HepG2 (cell line): ENCODE measurements around the gene COLQ. TPM values are rescaled to one million over a fixed set of nuclear protein-coding genes. Genes with fewer than 3 reads are reported as not detected.
"Not testable (repeated sequence)": the region's sequence is repeated elsewhere in the genome, so short reads cannot be mapped to it uniquely, and the experiment has no call there.

ENCODE experiments used
- ATAC-seq: fragments of 200-7000 bp; cut with Tn5 transposase; 3 replicates; pipeline ENCODE4 v1.9.1; 2020; ENCODE audit warnings: mild to moderate bottlenecking, moderate library complexity
- BruUV-seq: library from RNA; stranded (reverse); fragments of 400-500 nt; replicated peaks from 2 replicates; lab custom pipeline; 2021; lab: Mats Ljungman, UMichigan
- CTCF ChIA-PET: fragments of 300-600 bp; formaldehyde crosslinking; extraction: SDS; loops from one replicate; lab custom pipeline; 2021; ENCODE audit warnings: low total read pairs, inconsistent platforms, low intra/inter-chr PET ratio; lab: Yijun Ruan, JAX
- POLR2A ChIA-PET: fragments of 350-600 bp; sonication (Branson Sonifier 250); formaldehyde crosslinking; loops from one replicate; lab custom pipeline; 2020; ENCODE audit warnings: antibody characterized with exemption, inconsistent platforms; lab: Yijun Ruan, JAX
- DNase-seq: peaks from one replicate; pipeline ENCODE4 v3.0.0-alpha.2; 2015; ENCODE audit warnings: low spot score
- FAIRE-seq: peaks from 3 replicates; lab custom pipeline; 2011; peaks lifted over from hg19 to GRCh38; lab: Jason Lieb, UNC
- H2AFZ ChIP-seq: one replicate; pipeline ENCODE4 v1.6.1; 2011; ENCODE audit warnings: low read length, inconsistent platforms
- H3K27ac ChIP-seq: fragments of 300-600 bp; 3 replicates; pipeline ENCODE4 v1.8.0; 2011; ENCODE audit warnings: mixed run types, mild to moderate bottlenecking, mixed read lengths, low read length, inconsistent platforms; ENCODE audit not compliant: insufficient read depth; ENCODE audit errors: extremely low read length
- H3K27me3 ChIP-seq, 2 experiments: fragments of 200-600 bp in 1 of 2; 2 replicates in 1 of 2; 3 replicates in 1 of 2; pipeline versions ENCODE4 v1.6.0 to v1.8.0; 2011; ENCODE audit warnings: low read length in 2 of 2, mild to moderate bottlenecking in 2 of 2, moderate library complexity in 2 of 2, inconsistent platforms in 1 of 2; ENCODE audit not compliant: insufficient read depth in 2 of 2, control insufficient read depth in 1 of 2
- H3K36me3 ChIP-seq, 2 experiments: fragments of 200-600 bp in 1 of 2; replicated peaks in 1 of 2; 2 replicates in 1 of 2; 3 replicates in 1 of 2; pipeline versions ENCODE4 v1.5.1 to v1.8.0; 2011; ENCODE audit warnings: low read length in 2 of 2, inconsistent platforms in 1 of 2; ENCODE audit not compliant: insufficient read depth in 2 of 2, control insufficient read depth in 1 of 2
- H3K4me1 ChIP-seq: 2 replicates; pipeline ENCODE4 v1.5.1; 2012; ENCODE audit warnings: low read length, inconsistent platforms; ENCODE audit not compliant: insufficient read depth
- H3K4me2 ChIP-seq: 2 replicates; pipeline ENCODE4 v1.6.0; 2011; ENCODE audit warnings: low read depth, low read length, inconsistent platforms
- H3K4me3 ChIP-seq, 3 experiments: fragments of 200-600 bp in 1 of 3; sonication (generic), shearing (Covaris generic) in 1 of 3; replicated peaks in 1 of 3; 2 replicates each; pipeline ENCODE4 v1.5.1; 2011 to 2016; ENCODE audit warnings: low read length in 3 of 3, inconsistent platforms in 2 of 3, low read depth in 2 of 3, mild to moderate bottlenecking in 2 of 3, control low read depth in 1 of 3, mixed read lengths in 1 of 3; ENCODE audit not compliant: insufficient read depth in 1 of 3
- H3K79me2 ChIP-seq: one replicate; pipeline ENCODE4 v1.6.1; 2011; ENCODE audit warnings: low read length, inconsistent platforms; ENCODE audit not compliant: insufficient read depth
- H3K9ac ChIP-seq: 2 replicates; pipeline ENCODE4 v1.6.0; 2011; ENCODE audit warnings: mild to moderate bottlenecking, low read depth, low read length, inconsistent platforms; ENCODE audit not compliant: insufficient read depth
- H3K9me3 ChIP-seq: 2 replicates; pipeline ENCODE4 v1.5.1; 2012; ENCODE audit warnings: mild to moderate bottlenecking, low read length
- H4K20me1 ChIP-seq: 2 replicates; pipeline ENCODE4 v1.6.0; 2011; ENCODE audit warnings: inconsistent platforms, mild to moderate bottlenecking, low read length, moderate library complexity; ENCODE audit not compliant: insufficient read depth
- AGO1 ChIP-seq: fragments of 200-400 bp; formaldehyde crosslinking; IDR thresholded peaks from 2 replicates; pipeline ENCODE4 v1.6.1; 2017; ENCODE audit warnings: mild to moderate bottlenecking, low read depth, low read length, moderate library complexity; ENCODE audit not compliant: poor library complexity, severe bottlenecking
- RXRB ChIP-seq: IDR thresholded peaks from 2 replicates; pipeline ENCODE4 v1.6.1; 2016; ENCODE audit warnings: borderline replicate concordance, missing genetic modification reagents, missing compliant biosample characterization
- ZNF160 ChIP-seq: sonication (generic); formaldehyde crosslinking; IDR thresholded peaks from 2 replicates; pipeline ENCODE4 v1.8.0; 2022; ENCODE audit warnings: mild to moderate bottlenecking, inconsistent platforms, missing genetic modification reagents
- ZNF44 ChIP-seq: sonication (generic); formaldehyde crosslinking; IDR thresholded peaks from 2 replicates; pipeline ENCODE4 v1.5.1; 2020; ENCODE audit warnings: mild to moderate bottlenecking, missing genetic modification reagents
- WGBS: methylation state at CpG from one replicate; pipeline ENCODE4 v1.1.6; 2017; ENCODE audit warnings: low lambda C conversion rate; 5-methylcytosine and 5-hydroxymethylcytosine counted together
- in situ Hi-C: cut with HindIII; loops from 2 replicates; pipeline ENCODE4 v1.10.0; 2017; ENCODE audit warnings: low pct_unique_long_range_greater_than_20kb; ENCODE audit not compliant: extremely low pct_ligation_motif_present
- intact Hi-C: fragments of 100-400 bp; cut with micrococcal nuclease; formaldehyde crosslinking; loops from one replicate; pipeline ENCODE4 v1.10.0; 2022; ENCODE audit not compliant: unreplicated experiment
- polyA plus RNA-seq, 8 experiments: library from polyadenylated mRNA; depleted of rRNA in 3 of 8; stranded (reverse) in 7 of 8; unstranded in 1 of 8; fragments of >200 nt; fragmentation: Illumina TruSeq in 4 of 8; extraction: Trizol in 4 of 8; gene quantifications; 2 replicates each; pipeline versions ENCODE4 v1.2.1 to v1.2.3, GENCODE V29; 2011 to 2016; ENCODE audit warnings: low read depth in 4 of 8, missing spikeins in 1 of 8, mixed read lengths in 1 of 8; ENCODE audit not compliant: insufficient read depth in 1 of 8
- total RNA-seq, 5 experiments: library from RNA; depleted of rRNA; stranded (reverse); fragments of >200 nt; fragmentation: Illumina TruSeq; extraction: Trizol; gene quantifications; 2 replicates each; pipeline ENCODE4 v1.2.3, GENCODE V29; 2016; ENCODE audit warnings: low read depth in 1 of 5
- TF ChIP-seq, protein P1 (sequence below): IDR thresholded peaks from 2 replicates; pipeline ENCODE4 v1.6.1; 2016; ENCODE audit warnings: mild to moderate bottlenecking, missing biosample characterization, missing genetic modification reagents

Gene COLQ
- total and polyA plus RNA-seq, 2 of the 13 experiments (the other 11 are each of a cell fraction or from before 2014, with no cell fraction given) = 0.31 to 0.46 TPM

DNA sequence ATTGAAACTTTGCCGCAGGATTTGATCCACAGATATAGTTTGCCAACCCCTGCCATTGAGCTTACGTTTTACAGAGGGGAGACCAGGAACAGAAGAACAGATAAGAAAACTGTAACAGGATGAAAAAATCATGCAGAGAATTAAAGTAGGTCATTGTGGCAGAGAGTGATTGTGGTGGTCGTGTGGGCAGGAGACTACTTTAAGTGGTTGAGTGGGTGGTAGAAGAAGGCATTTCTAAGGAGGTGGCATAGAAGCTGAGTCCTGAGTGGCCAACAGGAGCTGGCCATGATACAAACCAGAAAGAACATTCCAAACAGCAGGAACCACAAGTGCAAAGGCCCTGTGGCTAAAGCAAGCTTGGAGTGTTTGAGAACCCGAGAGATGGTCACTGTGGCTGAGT lies 34.5 kb downstream of the COLQ start (continued):
- no peak for TF ChIP-seq AGO1

DNA sequence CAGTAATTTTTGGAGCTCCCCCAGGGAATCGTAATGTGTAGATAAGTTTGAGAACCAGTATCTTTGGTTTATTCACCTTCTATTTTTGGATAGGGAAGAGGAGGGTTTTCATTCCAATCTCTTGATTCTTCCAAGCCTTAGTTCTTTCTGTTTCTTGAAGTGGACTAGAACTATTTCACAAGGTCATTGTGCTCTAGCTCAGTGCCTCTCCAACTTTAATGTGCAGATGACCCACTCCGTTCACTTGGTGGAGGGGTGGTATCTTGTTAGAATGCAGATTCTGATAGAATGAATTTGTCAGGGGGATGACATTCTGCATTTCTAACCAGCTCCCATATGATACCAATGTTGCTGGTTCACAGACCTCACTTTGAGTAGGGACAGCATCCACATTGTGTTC lies 35.5 kb downstream of the COLQ start:
- BruUV-seq = no TSS peak
- intact Hi-C loops (no loop called here), in situ Hi-C loops (no loop called here)
- TF ChIP-seq, protein P1, sequence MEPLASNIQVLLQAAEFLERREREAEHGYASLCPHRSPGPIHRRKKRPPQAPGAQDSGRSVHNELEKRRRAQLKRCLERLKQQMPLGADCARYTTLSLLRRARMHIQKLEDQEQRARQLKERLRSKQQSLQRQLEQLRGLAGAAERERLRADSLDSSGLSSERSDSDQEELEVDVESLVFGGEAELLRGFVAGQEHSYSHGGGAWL (CRISPR knock-in tag) = no peak
- no peak for TF ChIP-seq ZNF44 (CRISPR knock-in tag)
- ChIA-PET POLR2A (no interaction called here), CTCF (no interaction called here)
- no peak overlapping the region for H2AFZ ChIP-seq
- DNase-seq (no peak), ATAC-seq (no peak), FAIRE-seq (no peak)
- peaks cover 19% of the 10 kb centered on the region for H3K4me1 ChIP-seq
- H3K36me3 ChIP-seq = no peaks in the 10 kb centered on the region
- no peak overlapping the region for H3K4me2 ChIP-seq
- no peaks in the 10 kb centered on the region for H3K27me3 ChIP-seq
- WGBS = 97% methylated on average over 2 of the region's 2 CpGs
- H3K79me2 ChIP-seq = no peaks in the 10 kb centered on the region
- no peaks in the 10 kb centered on the region for H4K20me1 ChIP-seq
- H3K27ac ChIP-seq = no peak overlapping the region
- no peaks in the 10 kb centered on the region for H3K9me3 ChIP-seq
- H3K4me3 ChIP-seq = no peak overlapping the region
- no peak overlapping the region for H3K9ac ChIP-seq

DNA sequence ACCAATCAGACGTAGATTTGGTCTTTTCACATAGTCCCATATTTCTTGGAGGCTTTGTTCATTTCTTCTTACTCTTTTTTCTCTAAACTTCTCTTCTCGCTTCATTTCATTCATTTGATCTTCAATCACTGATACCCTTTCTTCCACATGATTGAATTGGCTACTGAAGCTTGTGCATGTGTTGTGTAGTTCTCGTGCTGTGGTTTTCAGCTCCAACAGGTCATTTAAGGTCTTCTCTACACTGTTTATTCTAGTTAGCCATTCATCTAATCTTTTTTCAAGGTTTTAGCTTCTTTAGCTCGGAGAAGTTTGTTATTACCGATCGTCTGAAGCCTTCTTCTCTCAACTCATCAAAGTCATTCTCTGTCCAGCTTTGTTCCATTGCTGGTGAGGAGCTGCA lies 37.0 kb downstream of the COLQ start:
- H2AFZ ChIP-seq, H3K79me2 ChIP-seq, H3K9ac ChIP-seq, H3K27me3 ChIP-seq, POLR2A ChIA-PET, DNase-seq, H3K36me3 ChIP-seq, H4K20me1 ChIP-seq, ATAC-seq, BruUV-seq, H3K4me3 ChIP-seq, intact Hi-C loops, CTCF ChIA-PET, H3K27ac ChIP-seq, H3K9me3 ChIP-seq, H3K4me2 ChIP-seq, in situ Hi-C loops, H3K4me1 ChIP-seq, FAIRE-seq: not testable (repeated sequence)
- WGBS = 16% methylated on average over 6 of the region's 6 CpGs
- 0 out of 2 replicates have a peak, but pooled peaks have one; percentile 21 for TF ChIP-seq RXRB (CRISPR knock-in tag)
- peak; percentile 99 for TF ChIP-seq ZNF160 (CRISPR knock-in tag)
